ENCODE results near the gene ZNF556.
A peak's percentile ranks its signal among the peaks of the same experiment; 100 is the strongest.

The ZNF556 gene

GRCh38 chr19:2867025-2867991 lies at the start of gene ZNF556:
ZNF556 (plus strand) TSS chr19:2867335; CDS start chr19:2867422, 87 bp downstream.
- no peak within 1 kb of the TSS for H3K9ac ChIP-seq (ENCODE audit: low read length)
- no peaks in the 10 kb centered on the region for H3K36me3 ChIP-seq (ENCODE audit: control insufficient read depth, insufficient read depth, low read length)
- peaks cover 7% of the 10 kb centered on the region for H3K4me1 ChIP-seq (ENCODE audit: control insufficient read depth, insufficient read depth, low read length)
- H3K27me3 ChIP-seq (ENCODE audit: control insufficient read depth, insufficient read depth, low read length), result no peaks in the 10 kb centered on the region
- H3K4me3 ChIP-seq (ENCODE audit: low read length), result no peak within 1 kb of the TSS
- H3K9me3 ChIP-seq (ENCODE audit: control insufficient read depth, low read length), result no peaks in the 10 kb centered on the region

- Histone ChIP-seq H3K9me3 (ENCODE audit: control insufficient read depth, low read length) (no peaks in the 10 kb centered on the region), H3K4me3 (ENCODE audit: low read length) (peak within 1 kb of the TSS; percentile 60), H3K27me3 (ENCODE audit: control insufficient read depth, insufficient read depth, low read length) (no peaks in the 10 kb centered on the region), H3K4me1 (ENCODE audit: control insufficient read depth, insufficient read depth, low read length) (no peaks in the 10 kb centered on the region), H3K9ac (ENCODE audit: low read length) (peak within 1 kb of the TSS; percentile 79), H3K36me3 (ENCODE audit: control insufficient read depth, insufficient read depth, low read length) (no peaks in the 10 kb centered on the region)
Measured at GRCh38 chr19:2819540-2820111, 47.5 kb upstream of the ZNF556 start, which contains the start of gene ZNF554. ZNF554 (plus strand) TSS chr19:2819868; CDS start chr19:2820072, 204 bp downstream.

- no peaks in the 10 kb centered on the region for H3K9me3 ChIP-seq (ENCODE audit: control insufficient read depth, low read length)
- no peaks in the 10 kb centered on the region for H3K4me1 ChIP-seq (ENCODE audit: control insufficient read depth, insufficient read depth, low read length)
- no peaks in the 10 kb centered on the region for H3K27me3 ChIP-seq (ENCODE audit: control insufficient read depth, insufficient read depth, low read length)
- H3K36me3 ChIP-seq (ENCODE audit: control insufficient read depth, insufficient read depth, low read length), result no peaks in the 10 kb centered on the region
- peak overlapping the region; percentile 79 for H3K9ac ChIP-seq (ENCODE audit: low read length)
- H3K4me3 ChIP-seq (ENCODE audit: low read length), result peak overlapping the region; percentile 60
Measured at GRCh38 chr19:2820112-2820702, 46.9 kb upstream of the ZNF556 start.

- H3K27me3 ChIP-seq (ENCODE audit: control insufficient read depth, insufficient read depth, low read length), result no peaks in the 10 kb centered on the region
- no peak overlapping the region for H3K4me3 ChIP-seq (ENCODE audit: low read length)
- no peaks in the 10 kb centered on the region for H3K9me3 ChIP-seq (ENCODE audit: control insufficient read depth, low read length)
- H3K9ac ChIP-seq (ENCODE audit: low read length), result no peak overlapping the region
- no peaks in the 10 kb centered on the region for H3K36me3 ChIP-seq (ENCODE audit: control insufficient read depth, insufficient read depth, low read length)
- no peaks in the 10 kb centered on the region for H3K4me1 ChIP-seq (ENCODE audit: control insufficient read depth, insufficient read depth, low read length)
Measured at GRCh38 chr19:2822846-2823245, 44.3 kb upstream of the ZNF556 start.

- Histone ChIP-seq H3K4me3 (ENCODE audit: low read length) (no peak overlapping the region), H3K9me3 (ENCODE audit: control insufficient read depth, low read length) (no peaks in the 10 kb centered on the region), H3K4me1 (ENCODE audit: control insufficient read depth, insufficient read depth, low read length) (no peaks in the 10 kb centered on the region), H3K9ac (ENCODE audit: low read length) (no peak overlapping the region), H3K36me3 (ENCODE audit: control insufficient read depth, insufficient read depth, low read length) (no peaks in the 10 kb centered on the region), H3K27me3 (ENCODE audit: control insufficient read depth, insufficient read depth, low read length) (no peaks in the 10 kb centered on the region)
Measured at GRCh38 chr19:2823646-2824045, 43.5 kb upstream of the ZNF556 start.

- Histone ChIP-seq H3K36me3 (ENCODE audit: control insufficient read depth, insufficient read depth, low read length) (no peaks in the 10 kb centered on the region), H3K9me3 (ENCODE audit: control insufficient read depth, low read length) (no peaks in the 10 kb centered on the region), H3K4me3 (ENCODE audit: low read length) (no peak overlapping the region), H3K4me1 (ENCODE audit: control insufficient read depth, insufficient read depth, low read length) (no peaks in the 10 kb centered on the region), H3K27me3 (ENCODE audit: control insufficient read depth, insufficient read depth, low read length) (no peaks in the 10 kb centered on the region), H3K9ac (ENCODE audit: low read length) (no peak overlapping the region)
Measured at GRCh38 chr19:2824129-2824528, 43.0 kb upstream of the ZNF556 start.

GRCh38 chr19:2827022-2827421 lies 40.1 kb upstream of the ZNF556 start:
- Histone ChIP-seq H3K27me3 (ENCODE audit: control insufficient read depth, insufficient read depth, low read length) (no peaks in the 10 kb centered on the region), H3K4me3 (ENCODE audit: low read length) (no peak overlapping the region), H3K4me1 (ENCODE audit: control insufficient read depth, insufficient read depth, low read length) (no peaks in the 10 kb centered on the region), H3K9ac (ENCODE audit: low read length) (no peak overlapping the region), H3K36me3 (ENCODE audit: control insufficient read depth, insufficient read depth, low read length) (no peaks in the 10 kb centered on the region), H3K9me3 (ENCODE audit: control insufficient read depth, low read length) (no peaks in the 10 kb centered on the region)

GRCh38 chr19:2827840-2828489 lies 39.2 kb upstream of the ZNF556 start:
- no peaks in the 10 kb centered on the region for H3K4me1 ChIP-seq (ENCODE audit: control insufficient read depth, insufficient read depth, low read length)
- H3K9me3 ChIP-seq (ENCODE audit: control insufficient read depth, low read length), result peaks cover 2% of the 10 kb centered on the region
- no peaks in the 10 kb centered on the region for H3K36me3 ChIP-seq (ENCODE audit: control insufficient read depth, insufficient read depth, low read length)
- no peak overlapping the region for H3K4me3 ChIP-seq (ENCODE audit: low read length)
- H3K9ac ChIP-seq (ENCODE audit: low read length), result no peak overlapping the region
- H3K27me3 ChIP-seq (ENCODE audit: control insufficient read depth, insufficient read depth, low read length), result no peaks in the 10 kb centered on the region

- H3K36me3 ChIP-seq (ENCODE audit: control insufficient read depth, insufficient read depth, low read length), result no peaks in the 10 kb centered on the region
- no peaks in the 10 kb centered on the region for H3K27me3 ChIP-seq (ENCODE audit: control insufficient read depth, insufficient read depth, low read length)
- H3K9me3 ChIP-seq (ENCODE audit: control insufficient read depth, low read length), result peaks cover 31% of the 10 kb centered on the region
- H3K4me1 ChIP-seq (ENCODE audit: control insufficient read depth, insufficient read depth, low read length), result no peaks in the 10 kb centered on the region
- H3K9ac ChIP-seq (ENCODE audit: low read length), result no peak overlapping the region
- no peak overlapping the region for H3K4me3 ChIP-seq (ENCODE audit: low read length)
Measured at GRCh38 chr19:2834294-2834871, 32.8 kb upstream of the ZNF556 start.

- peaks cover 31% of the 10 kb centered on the region for H3K9me3 ChIP-seq (ENCODE audit: control insufficient read depth, low read length)
- H3K4me3 ChIP-seq (ENCODE audit: low read length), result no peak overlapping the region
- no peak overlapping the region for H3K9ac ChIP-seq (ENCODE audit: low read length)
- peaks cover 5% of the 10 kb centered on the region for H3K4me1 ChIP-seq (ENCODE audit: control insufficient read depth, insufficient read depth, low read length)
- H3K36me3 ChIP-seq (ENCODE audit: control insufficient read depth, insufficient read depth, low read length), result no peaks in the 10 kb centered on the region
- H3K27me3 ChIP-seq (ENCODE audit: control insufficient read depth, insufficient read depth, low read length), result no peaks in the 10 kb centered on the region
Measured at GRCh38 chr19:2837430-2837829, 29.7 kb upstream of the ZNF556 start.

Data from mucosa of stomach (tissue), 1 donor.